Measurements from ENCODE around the gene HORMAD2.

Gene HORMAD2

DNA sequence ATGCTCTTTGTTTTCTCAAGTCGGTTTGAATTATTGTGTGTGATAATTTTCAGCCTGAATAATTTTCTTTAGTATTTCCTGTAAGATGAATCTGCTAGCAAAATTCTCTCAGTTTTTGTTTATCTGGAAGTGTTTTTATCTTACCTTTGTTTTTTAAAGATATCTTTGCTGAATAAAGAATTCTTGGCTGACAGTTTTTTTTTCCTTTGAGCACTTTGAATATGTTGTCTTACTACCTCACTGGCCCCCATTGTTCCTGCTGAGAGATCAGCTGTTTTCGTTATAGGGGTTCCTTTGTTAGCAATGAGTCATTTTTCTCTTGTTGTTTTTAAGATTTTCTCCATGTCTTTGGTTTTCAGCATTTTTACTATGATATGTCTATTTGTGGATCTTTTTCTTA lies 63.0 kb downstream of the HORMAD2 start:
- ATAC-seq = no peak
- TF ChIP-seq TCF4 (CRISPR knock-in tag; IDR thresholded peaks at IDR 0.05; ENCODE audit: borderline replicate concordance) = no peak
- no peak for TF ChIP-seq ZNF70 (CRISPR knock-in tag; IDR thresholded peaks at IDR 0.05)
- TF ChIP-seq ZNF565 (CRISPR knock-in tag; conservative IDR thresholded peaks at IDR 0.05; ENCODE audit: low read depth) = no peak
- TF ChIP-seq, protein P1, sequence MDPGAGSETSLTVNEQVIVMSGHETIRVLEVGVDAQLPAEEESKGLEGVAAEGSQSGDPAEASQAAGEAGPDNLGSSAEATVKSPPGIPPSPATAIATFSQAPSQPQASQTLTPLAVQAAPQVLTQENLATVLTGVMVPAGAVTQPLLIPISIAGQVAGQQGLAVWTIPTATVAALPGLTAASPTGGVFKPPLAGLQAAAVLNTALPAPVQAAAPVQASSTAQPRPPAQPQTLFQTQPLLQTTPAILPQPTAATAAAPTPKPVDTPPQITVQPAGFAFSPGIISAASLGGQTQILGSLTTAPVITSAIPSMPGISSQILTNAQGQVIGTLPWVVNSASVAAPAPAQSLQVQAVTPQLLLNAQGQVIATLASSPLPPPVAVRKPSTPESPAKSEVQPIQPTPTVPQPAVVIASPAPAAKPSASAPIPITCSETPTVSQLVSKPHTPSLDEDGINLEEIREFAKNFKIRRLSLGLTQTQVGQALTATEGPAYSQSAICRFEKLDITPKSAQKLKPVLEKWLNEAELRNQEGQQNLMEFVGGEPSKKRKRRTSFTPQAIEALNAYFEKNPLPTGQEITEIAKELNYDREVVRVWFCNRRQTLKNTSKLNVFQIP (CRISPR knock-in tag; IDR thresholded peaks at IDR 0.05; ENCODE audit: borderline replicate concordance, low read depth) = no peak
- no peak for TF ChIP-seq OSR1 (CRISPR knock-in tag; IDR thresholded peaks at IDR 0.05)
- TF ChIP-seq BACH2 (CRISPR knock-in tag; IDR thresholded peaks at IDR 0.05; ENCODE audit: borderline replicate concordance) = no peak
- TF ChIP-seq, protein P2, sequence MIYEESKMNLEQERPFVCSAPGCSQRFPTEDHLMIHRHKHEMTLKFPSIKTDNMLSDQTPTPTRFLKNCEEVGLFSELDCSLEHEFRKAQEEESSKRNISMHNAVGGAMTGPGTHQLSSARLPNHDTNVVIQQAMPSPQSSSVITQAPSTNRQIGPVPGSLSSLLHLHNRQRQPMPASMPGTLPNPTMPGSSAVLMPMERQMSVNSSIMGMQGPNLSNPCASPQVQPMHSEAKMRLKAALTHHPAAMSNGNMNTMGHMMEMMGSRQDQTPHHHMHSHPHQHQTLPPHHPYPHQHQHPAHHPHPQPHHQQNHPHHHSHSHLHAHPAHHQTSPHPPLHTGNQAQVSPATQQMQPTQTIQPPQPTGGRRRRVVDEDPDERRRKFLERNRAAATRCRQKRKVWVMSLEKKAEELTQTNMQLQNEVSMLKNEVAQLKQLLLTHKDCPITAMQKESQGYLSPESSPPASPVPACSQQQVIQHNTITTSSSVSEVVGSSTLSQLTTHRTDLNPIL (CRISPR knock-in tag; IDR thresholded peaks at IDR 0.05; ENCODE audit: low read depth) = no peak
- TF ChIP-seq ISL1 (CRISPR knock-in tag; IDR thresholded peaks at IDR 0.05) = no peak
- no peak for TF ChIP-seq ESRRG (CRISPR knock-in tag; IDR thresholded peaks at IDR 0.05)
- TF ChIP-seq TOX (CRISPR knock-in tag; IDR thresholded peaks at IDR 0.05; ENCODE audit: borderline replicate concordance) = no peak
- no peak for TF ChIP-seq ZNF8 (CRISPR knock-in tag; IDR thresholded peaks at IDR 0.05)
- TF ChIP-seq RARB (CRISPR knock-in tag; IDR thresholded peaks at IDR 0.05) = no peak
- TF ChIP-seq, protein P3, sequence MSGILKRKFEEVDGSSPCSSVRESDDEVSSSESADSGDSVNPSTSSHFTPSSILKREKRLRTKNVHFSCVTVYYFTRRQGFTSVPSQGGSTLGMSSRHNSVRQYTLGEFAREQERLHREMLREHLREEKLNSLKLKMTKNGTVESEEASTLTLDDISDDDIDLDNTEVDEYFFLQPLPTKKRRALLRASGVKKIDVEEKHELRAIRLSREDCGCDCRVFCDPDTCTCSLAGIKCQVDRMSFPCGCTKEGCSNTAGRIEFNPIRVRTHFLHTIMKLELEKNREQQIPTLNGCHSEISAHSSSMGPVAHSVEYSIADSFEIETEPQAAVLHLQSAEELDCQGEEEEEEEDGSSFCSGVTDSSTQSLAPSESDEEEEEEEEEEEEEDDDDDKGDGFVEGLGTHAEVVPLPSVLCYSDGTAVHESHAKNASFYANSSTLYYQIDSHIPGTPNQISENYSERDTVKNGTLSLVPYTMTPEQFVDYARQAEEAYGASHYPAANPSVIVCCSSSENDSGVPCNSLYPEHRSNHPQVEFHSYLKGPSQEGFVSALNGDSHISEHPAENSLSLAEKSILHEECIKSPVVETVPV (CRISPR knock-in tag; IDR thresholded peaks at IDR 0.05) = no peak
- TF ChIP-seq ARNTL (CRISPR knock-in tag; IDR thresholded peaks at IDR 0.05; ENCODE audit: borderline replicate concordance, low read depth) = no peak
- TF ChIP-seq CSDC2 (CRISPR knock-in tag; IDR thresholded peaks at IDR 0.05) = no peak
- TF ChIP-seq ZFP3 (CRISPR knock-in tag; IDR thresholded peaks at IDR 0.05) = no peak
- TF ChIP-seq ZFP30 (CRISPR knock-in tag; IDR thresholded peaks at IDR 0.05) = no peak
- TF ChIP-seq PPARA (CRISPR knock-in tag; IDR thresholded peaks at IDR 0.05; ENCODE audit: borderline replicate concordance) = no peak
- TF ChIP-seq SNAI2 (CRISPR knock-in tag; IDR thresholded peaks at IDR 0.05) = no peak
- TF ChIP-seq, protein P4, sequence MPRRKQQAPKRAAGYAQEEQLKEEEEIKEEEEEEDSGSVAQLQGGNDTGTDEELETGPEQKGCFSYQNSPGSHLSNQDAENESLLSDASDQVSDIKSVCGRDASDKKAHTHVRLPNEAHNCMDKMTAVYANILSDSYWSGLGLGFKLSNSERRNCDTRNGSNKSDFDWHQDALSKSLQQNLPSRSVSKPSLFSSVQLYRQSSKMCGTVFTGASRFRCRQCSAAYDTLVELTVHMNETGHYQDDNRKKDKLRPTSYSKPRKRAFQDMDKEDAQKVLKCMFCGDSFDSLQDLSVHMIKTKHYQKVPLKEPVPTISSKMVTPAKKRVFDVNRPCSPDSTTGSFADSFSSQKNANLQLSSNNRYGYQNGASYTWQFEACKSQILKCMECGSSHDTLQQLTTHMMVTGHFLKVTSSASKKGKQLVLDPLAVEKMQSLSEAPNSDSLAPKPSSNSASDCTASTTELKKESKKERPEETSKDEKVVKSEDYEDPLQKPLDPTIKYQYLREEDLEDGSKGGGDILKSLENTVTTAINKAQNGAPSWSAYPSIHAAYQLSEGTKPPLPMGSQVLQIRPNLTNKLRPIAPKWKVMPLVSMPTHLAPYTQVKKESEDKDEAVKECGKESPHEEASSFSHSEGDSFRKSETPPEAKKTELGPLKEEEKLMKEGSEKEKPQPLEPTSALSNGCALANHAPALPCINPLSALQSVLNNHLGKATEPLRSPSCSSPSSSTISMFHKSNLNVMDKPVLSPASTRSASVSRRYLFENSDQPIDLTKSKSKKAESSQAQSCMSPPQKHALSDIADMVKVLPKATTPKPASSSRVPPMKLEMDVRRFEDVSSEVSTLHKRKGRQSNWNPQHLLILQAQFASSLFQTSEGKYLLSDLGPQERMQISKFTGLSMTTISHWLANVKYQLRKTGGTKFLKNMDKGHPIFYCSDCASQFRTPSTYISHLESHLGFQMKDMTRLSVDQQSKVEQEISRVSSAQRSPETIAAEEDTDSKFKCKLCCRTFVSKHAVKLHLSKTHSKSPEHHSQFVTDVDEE (CRISPR knock-in tag; IDR thresholded peaks at IDR 0.05) = no peak

DNA sequence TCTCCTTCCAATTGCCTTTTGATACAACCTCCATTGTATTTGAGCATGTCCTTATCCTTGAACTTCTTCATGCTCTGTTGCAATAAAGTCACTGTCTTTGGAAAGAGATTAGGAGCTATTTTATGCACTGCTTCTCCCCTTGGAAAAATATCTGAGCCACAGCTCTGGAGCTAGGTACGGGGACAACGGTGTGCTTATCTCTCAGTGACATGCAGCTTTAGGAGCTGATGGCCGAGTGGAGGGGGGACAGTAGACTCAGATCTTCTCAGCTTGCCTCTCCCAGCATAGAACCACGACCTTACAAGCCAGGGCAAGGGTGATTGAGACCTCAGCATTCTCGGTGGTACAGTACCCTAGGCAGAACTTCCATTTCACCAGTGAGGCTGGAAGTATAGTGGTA lies 64.1 kb downstream of the HORMAD2 start:
- ATAC-seq = no peak
- TF ChIP-seq PPARA (CRISPR knock-in tag; IDR thresholded peaks at IDR 0.05; ENCODE audit: borderline replicate concordance) = no peak
- TF ChIP-seq CSDC2 (CRISPR knock-in tag; IDR thresholded peaks at IDR 0.05) = no peak
- TF ChIP-seq, protein P2 (CRISPR knock-in tag; IDR thresholded peaks at IDR 0.05; ENCODE audit: low read depth) = no peak
- no peak for TF ChIP-seq TOX (CRISPR knock-in tag; IDR thresholded peaks at IDR 0.05; ENCODE audit: borderline replicate concordance)
- no peak for TF ChIP-seq ZC3H10 (CRISPR knock-in tag; IDR thresholded peaks at IDR 0.05)
- TF ChIP-seq ARNTL (CRISPR knock-in tag; IDR thresholded peaks at IDR 0.05; ENCODE audit: borderline replicate concordance, low read depth) = no peak
- no peak for TF ChIP-seq RARB (CRISPR knock-in tag; IDR thresholded peaks at IDR 0.05)
- TF ChIP-seq, protein P5, sequence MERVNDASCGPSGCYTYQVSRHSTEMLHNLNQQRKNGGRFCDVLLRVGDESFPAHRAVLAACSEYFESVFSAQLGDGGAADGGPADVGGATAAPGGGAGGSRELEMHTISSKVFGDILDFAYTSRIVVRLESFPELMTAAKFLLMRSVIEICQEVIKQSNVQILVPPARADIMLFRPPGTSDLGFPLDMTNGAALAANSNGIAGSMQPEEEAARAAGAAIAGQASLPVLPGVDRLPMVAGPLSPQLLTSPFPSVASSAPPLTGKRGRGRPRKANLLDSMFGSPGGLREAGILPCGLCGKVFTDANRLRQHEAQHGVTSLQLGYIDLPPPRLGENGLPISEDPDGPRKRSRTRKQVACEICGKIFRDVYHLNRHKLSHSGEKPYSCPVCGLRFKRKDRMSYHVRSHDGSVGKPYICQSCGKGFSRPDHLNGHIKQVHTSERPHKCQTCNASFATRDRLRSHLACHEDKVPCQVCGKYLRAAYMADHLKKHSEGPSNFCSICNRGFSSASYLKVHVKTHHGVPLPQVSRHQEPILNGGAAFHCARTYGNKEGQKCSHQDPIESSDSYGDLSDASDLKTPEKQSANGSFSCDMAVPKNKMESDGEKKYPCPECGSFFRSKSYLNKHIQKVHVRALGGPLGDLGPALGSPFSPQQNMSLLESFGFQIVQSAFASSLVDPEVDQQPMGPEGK (CRISPR knock-in tag; IDR thresholded peaks at IDR 0.05; ENCODE audit: borderline replicate concordance) = no peak
- no peak for TF ChIP-seq OSR1 (CRISPR knock-in tag; IDR thresholded peaks at IDR 0.05)
- TF ChIP-seq, protein P1 (CRISPR knock-in tag; IDR thresholded peaks at IDR 0.05; ENCODE audit: borderline replicate concordance, low read depth) = no peak
- no peak for TF ChIP-seq ISL1 (CRISPR knock-in tag; IDR thresholded peaks at IDR 0.05)
- TF ChIP-seq ZNF8 (CRISPR knock-in tag; IDR thresholded peaks at IDR 0.05) = no peak
- TF ChIP-seq BACH2 (CRISPR knock-in tag; IDR thresholded peaks at IDR 0.05; ENCODE audit: borderline replicate concordance) = no peak
- TF ChIP-seq ZFP3 (CRISPR knock-in tag; IDR thresholded peaks at IDR 0.05) = no peak
- no peak for TF ChIP-seq ZFP30 (CRISPR knock-in tag; IDR thresholded peaks at IDR 0.05)
